Measurements from ENCODE around the gene GSC2. TPM values are rescaled to one million over a fixed set of nuclear protein-coding genes. Genes with fewer than 3 reads are reported as not detected.

GSC2 gene
- total and polyA plus RNA-seq, 9 of the 15 experiments (the other 6 are each of a cell fraction or from before 2014, with no cell fraction given), result not detected

DNA sequence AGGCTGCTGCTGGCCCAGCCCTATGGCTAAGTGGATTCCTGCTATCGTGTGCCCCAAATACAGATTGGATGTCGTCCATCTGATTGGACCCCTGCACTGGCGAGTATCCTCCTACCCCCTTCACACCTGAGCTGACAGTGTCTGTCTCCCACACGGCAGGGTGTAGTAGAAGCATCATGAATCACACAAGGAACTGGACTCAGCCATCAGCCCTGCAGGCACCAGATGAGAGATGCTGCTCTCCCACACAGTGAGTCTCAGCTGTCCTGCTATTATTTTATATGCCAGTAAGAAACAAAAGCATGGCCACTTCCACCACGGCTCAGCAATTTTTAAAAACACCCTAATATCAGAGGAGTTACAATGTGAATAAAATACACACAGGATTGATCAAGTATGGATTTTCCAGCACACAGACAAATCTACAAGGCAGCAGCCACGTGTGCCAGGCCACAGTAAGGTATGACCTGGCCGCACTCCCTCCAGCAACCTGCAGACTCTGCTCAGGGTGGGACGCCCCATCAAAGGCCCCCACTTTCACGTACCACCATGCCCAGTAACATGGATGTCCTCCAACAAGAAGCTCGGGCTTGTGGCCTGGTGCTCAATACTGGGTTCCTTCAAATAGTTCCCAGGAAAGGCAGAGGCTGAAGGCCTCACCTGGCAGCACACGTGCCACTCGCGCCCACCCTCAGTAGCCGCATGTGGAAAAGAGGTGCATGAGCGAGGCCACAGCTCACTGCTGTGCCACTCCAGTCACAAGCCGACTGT is 44.9 kb upstream of the GSC2 start:
- CTCF ChIA-PET (ENCODE audit: low intra/inter-chr PET ratio), result interaction anchor here (0.6 kb wide), 1 partner anchor 29 kb away, joined by 4 read pairs; no protein-coding TSS in a partner anchor
- ATAC-seq, result no peak
- H3K4me2 ChIP-seq (ENCODE audit: insufficient read depth, low read length), result no peak overlapping the region
- TF ChIP-seq ATF2 (CRISPR knock-in tag; IDR thresholded peaks at IDR 0.05) (peak; percentile 7; the same call in 1 of the 2 replicates), CHD1 (IDR thresholded peaks at IDR 0.05; ENCODE audit: low read length) (peak; percentile 49), HDAC6 (IDR thresholded peaks at IDR 0.05; ENCODE audit: low read depth, low read length) (0 out of 2 replicates have a peak, but pooled peaks have one; percentile 55), ZNF668 (CRISPR knock-in tag; IDR thresholded peaks at IDR 0.05) (no peak), IRF2 (CRISPR knock-in tag; IDR thresholded peaks at IDR 0.05) (peak; percentile 88), ZBTB49 (CRISPR knock-in tag; IDR thresholded peaks at IDR 0.05; ENCODE audit: borderline replicate concordance) (no peak), KLF16 (IDR thresholded peaks at IDR 0.05) (no peak)
- TF ChIP-seq, protein P1, sequence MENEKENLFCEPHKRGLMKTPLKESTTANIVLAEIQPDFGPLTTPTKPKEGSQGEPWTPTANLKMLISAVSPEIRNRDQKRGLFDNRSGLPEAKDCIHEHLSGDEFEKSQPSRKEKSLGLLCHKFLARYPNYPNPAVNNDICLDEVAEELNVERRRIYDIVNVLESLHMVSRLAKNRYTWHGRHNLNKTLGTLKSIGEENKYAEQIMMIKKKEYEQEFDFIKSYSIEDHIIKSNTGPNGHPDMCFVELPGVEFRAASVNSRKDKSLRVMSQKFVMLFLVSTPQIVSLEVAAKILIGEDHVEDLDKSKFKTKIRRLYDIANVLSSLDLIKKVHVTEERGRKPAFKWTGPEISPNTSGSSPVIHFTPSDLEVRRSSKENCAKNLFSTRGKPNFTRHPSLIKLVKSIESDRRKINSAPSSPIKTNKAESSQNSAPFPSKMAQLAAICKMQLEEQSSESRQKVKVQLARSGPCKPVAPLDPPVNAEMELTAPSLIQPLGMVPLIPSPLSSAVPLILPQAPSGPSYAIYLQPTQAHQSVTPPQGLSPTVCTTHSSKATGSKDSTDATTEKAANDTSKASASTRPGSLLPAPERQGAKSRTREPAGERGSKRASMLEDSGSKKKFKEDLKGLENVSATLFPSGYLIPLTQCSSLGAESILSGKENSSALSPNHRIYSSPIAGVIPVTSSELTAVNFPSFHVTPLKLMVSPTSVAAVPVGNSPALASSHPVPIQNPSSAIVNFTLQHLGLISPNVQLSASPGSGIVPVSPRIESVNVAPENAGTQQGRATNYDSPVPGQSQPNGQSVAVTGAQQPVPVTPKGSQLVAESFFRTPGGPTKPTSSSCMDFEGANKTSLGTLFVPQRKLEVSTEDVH (IDR thresholded peaks at IDR 0.05; ENCODE audit: low read depth, partially characterized antibody), result no peak
- TF ChIP-seq, protein P2, sequence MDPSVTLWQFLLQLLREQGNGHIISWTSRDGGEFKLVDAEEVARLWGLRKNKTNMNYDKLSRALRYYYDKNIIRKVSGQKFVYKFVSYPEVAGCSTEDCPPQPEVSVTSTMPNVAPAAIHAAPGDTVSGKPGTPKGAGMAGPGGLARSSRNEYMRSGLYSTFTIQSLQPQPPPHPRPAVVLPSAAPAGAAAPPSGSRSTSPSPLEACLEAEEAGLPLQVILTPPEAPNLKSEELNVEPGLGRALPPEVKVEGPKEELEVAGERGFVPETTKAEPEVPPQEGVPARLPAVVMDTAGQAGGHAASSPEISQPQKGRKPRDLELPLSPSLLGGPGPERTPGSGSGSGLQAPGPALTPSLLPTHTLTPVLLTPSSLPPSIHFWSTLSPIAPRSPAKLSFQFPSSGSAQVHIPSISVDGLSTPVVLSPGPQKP (CRISPR knock-in tag; IDR thresholded peaks at IDR 0.05), result peak; percentile 43; the same call in 1 of the 2 replicates

More for the DNA sequence above, 44.9 kb upstream of the GSC2 start:
- Histone ChIP-seq H3K9me3 (replicated peaks; ENCODE audit: control insufficient read depth, insufficient read depth, low read depth, low read length) (peaks cover 5% of the 10 kb centered on the region), H4K20me1 (replicated peaks; ENCODE audit: control insufficient read depth, insufficient read depth, low read length) (no peaks in the 10 kb centered on the region; the same call in 1 of the 2 replicates), H3K27ac (ENCODE audit: extremely low read depth, low read depth, low read length) (no peak overlapping the region), H3K27me3 (ENCODE audit: control insufficient read depth in 2 of 2, insufficient read depth in 2 of 2, low read length in 2 of 2) (peaks cover 71 to 88% of the 10 kb centered on the region in 2 experiments), H3K4me1 (replicated peaks in 1 of 2; ENCODE audit: control insufficient read depth in 2 of 2, insufficient read depth in 2 of 2, low read length in 2 of 2) (peaks cover 0 to 6% of the 10 kb centered on the region in 2 experiments; a peak in 3 of 5 replicates), H3K79me2 (ENCODE audit: control insufficient read depth, insufficient read depth, low read length) (no peaks in the 10 kb centered on the region), H3K9ac (ENCODE audit: insufficient read depth in 1 of 2, low read depth in 2 of 2, low read length in 2 of 2) (no peak overlapping the region), H2AFZ (ENCODE audit: low read depth, low read length) (no peak overlapping the region), H3K4me3 (no peak overlapping the region), H3K36me3 (ENCODE audit: control insufficient read depth, insufficient read depth, low read length) (no peaks in the 10 kb centered on the region), H3K9me1 (ENCODE audit: control insufficient read depth, insufficient read depth, low read length) (no peaks in the 10 kb centered on the region)
- DNase-seq (ENCODE audit: extremely low read depth in 1 of 4, low spot score in 3 of 4) (no peak), FAIRE-seq (no peak)
- POLR2A ChIA-PET, result interaction anchor here (0.7 to 10.0 kb wide), 8 partner anchors 9 to 1046 kb away, joined by 3 to 191 read pairs (median 4); partner anchors contain the start of gene SLC25A1
- 34% methylated on average over 16 of the region's 16 CpGs for WGBS (ENCODE audit: insufficient coverage, low coverage, missing lambda C conversion rate)
- in situ Hi-C loops (cut with MboI), result no loop called here
- no TSS peak for BruUV-seq (replicated peaks)
- intact Hi-C loops (cut with micrococcal nuclease), result loop anchor here (2.0 kb wide), 1 partner anchor 50 kb away; the partner anchor contains the start of gene ESS2

Data from K562 (cell line).